HTERT RPE-1 (cell line): ENCODE measurements around the gene SLC9A5.

Experiments
- in situ Hi-C: fragments of 300-500 bp; cut with MboI; formaldehyde crosslinking; loops from 4 replicates; pipeline ENCODE4 v1.14.3; 2020; ENCODE audit warnings: low sequenced_read_pairs

SLC9A5 gene

DNA sequence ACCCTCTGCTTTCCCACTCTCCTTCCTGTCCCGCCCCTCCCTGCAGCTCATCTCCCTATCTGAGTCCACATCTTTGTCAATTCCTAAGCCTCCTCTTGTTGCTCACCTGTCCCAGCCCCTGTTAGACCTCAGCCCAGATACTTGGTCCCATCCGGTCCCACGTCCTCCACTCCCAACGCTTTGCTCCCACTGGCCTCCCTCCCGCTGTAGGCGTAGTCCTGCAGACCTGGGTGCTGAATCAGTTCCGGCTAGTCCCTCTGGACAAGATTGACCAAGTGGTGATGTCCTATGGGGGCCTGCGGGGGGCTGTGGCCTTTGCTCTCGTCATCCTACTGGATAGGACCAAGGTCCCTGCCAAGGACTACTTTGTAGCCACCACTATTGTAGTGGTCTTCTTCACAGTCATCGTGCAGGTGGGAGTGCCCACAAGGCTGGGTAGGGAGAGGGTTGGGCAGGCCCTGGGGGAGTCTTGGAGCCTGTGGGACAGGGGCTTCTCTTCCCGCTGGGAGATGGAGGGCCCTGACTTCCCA is 8.0 kb downstream of the SLC9A5 start:
- in situ Hi-C loops: no loop called here

DNA sequence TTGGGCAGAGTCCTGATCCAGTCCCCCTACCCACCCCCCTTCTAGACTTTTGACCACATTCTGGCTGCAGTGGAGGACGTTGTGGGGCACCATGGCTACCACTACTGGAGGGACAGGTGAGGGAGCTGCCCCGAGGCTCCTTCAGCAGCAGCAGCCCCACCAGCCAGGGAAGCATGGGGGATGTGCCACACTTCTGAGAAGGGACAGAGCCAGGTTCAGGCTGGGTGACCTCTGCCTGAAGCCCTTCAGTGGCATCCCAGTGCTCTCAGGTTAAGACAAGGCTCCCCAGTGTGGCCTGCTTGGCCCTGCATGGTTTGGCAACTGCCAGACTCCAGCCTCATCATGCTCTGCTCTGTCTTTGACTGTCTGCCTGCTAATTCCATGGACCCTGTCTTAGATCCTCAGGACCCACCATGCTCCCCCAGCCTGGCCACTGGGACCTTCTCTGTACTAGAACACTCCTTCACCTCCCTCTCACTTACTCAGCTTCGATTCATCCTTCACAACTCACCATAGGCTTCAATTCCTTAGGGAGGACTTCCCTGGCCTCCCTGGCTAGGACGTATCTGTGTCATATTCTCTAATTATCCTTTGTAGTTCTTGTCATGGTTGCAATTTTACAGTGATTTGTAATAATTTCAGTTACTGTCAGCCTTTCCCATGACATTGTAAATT is 8.8 kb downstream of the SLC9A5 start:
- in situ Hi-C loops: no loop called here

DNA sequence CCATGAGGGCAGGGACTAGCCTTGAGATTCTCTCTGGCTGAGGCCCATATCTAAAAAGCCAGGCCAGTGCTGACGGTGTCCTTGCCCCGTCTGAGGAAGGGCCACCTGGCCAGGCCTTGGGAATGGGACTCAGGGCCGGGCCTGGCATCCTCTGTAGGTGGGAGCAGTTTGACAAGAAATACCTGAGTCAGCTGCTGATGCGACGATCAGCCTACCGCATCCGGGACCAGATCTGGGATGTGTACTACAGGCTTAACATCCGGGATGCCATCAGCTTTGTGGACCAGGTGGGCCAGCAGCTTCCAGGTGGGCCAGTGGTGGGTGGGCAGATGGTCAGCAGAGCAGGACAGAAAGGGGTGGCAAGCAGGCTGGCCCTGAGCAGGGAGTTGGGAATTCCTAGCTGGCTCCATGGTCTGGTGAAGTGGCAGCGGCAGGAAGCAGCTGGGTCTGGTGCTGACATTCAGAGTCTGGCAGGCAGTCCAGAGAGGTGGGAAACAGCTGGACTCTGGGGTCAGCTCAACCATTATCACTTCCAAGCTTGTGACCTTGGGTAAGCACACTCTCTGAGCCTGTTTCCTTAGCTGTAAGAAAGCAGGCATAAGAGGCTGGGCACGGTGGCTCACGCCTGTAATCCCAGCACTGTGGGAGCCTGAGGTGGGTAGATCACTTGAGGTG is 9.5 kb downstream of the SLC9A5 start:
- in situ Hi-C loops: no loop called here

DNA sequence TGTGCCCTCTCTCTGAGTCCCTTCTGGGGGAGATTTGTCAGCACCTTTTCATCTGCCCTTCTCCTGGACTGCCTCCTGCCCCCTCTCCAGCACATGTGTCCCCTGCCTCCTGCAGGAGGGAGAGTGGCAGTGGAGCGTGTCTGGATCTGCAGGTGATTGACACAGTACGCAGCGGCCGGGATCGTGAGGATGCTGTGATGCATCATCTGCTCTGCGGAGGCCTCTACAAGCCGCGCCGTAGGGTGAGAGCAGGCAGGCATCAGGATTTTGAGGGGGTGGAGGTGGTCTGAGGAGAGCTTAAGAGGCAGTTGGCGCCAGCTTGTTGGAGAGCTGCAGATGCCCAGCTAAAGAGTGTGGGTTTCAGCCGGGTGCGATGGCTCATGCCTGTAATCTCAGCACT is 10.9 kb downstream of the SLC9A5 start:
- in situ Hi-C loops: no loop called here

DNA sequence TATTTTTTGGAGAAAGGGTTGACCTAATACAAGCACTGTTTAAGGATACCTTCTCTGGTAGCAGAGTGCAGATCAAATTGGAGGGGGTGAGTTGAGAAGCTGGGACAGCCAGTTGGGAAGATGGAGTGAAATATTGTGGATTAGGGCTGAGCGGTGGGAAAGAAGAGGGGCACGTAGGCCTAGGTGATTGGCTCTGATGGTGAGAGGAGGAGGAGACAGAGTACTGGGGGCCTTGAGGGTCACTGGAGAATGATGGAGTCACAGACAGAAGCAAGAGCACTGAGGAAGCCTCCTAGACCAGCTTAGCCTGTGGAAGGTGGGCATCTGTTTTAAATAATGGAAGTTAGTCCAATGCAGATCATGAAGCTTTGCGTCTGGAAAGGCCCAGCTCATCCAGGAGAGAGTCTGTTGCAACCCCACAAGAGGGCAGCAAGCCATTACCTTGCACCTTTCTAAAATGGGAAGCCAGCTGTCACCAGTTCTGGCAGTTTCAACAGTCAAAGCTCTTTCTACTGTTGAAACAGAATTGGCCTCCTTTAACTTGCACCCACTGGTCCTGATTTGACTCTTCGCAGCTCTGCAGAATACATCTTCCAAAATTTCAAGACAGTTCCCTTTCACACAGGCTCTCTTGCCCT is 11.8 kb downstream of the SLC9A5 start:
- in situ Hi-C loops: no loop called here

DNA sequence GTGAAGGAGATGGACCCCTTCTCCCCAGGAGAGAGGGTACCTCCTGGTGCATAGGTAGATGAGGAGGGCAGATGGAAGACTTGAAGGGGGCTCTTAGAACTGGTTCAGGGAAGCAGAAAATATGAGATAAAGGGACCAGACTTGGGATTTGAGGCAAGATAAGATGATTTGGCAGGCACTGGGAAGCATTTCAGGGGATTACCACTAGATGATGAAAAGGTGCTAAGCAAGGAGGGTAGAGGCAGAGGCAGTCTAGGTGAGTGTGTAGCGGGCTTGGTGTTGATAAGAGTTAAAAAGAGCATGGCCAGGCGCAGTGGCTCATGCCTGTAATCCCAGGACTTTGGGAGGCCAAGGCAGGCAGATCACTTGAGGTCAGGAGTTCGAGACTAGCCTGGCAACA is 14.4 kb downstream of the SLC9A5 start:
- in situ Hi-C loops: no loop called here

DNA sequence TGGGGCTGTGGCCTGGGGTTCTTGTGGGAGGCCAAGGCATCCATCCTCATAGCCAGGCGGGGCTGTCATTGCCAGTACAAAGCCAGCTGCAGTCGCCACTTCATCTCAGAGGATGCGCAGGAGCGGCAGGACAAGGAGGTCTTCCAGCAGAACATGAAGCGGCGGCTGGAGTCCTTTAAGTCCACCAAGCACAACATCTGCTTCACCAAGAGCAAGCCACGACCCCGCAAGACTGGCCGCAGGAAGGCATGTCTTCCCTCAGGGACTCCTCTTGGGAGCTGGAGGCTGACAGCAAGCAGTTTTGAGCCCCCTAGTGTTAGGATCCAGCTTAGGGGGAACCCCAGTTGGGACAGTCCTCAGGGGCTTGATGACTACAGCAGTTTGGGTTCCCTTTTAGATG is 15.5 kb downstream of the SLC9A5 start:
- in situ Hi-C loops: no loop called here

DNA sequence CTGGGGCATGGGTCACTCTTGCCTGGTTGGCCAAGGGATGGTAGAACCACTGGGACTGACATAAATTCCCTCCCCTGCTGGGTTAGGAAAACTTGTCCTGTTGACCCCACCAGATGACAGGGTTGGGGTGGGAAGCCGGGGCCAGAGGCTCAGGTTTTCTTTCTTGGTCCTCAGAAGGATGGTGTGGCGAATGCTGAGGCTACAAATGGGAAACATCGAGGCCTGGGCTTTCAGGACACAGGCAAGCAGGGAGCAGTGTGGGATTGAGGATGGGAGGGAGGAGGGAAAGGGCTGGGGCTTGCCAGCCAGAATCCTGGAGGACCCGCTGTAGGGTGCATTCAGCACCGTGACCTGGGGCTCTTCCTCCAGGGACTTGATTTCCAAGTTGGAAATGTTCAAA is 16.1 kb downstream of the SLC9A5 start:
- in situ Hi-C loops: no loop called here

DNA sequence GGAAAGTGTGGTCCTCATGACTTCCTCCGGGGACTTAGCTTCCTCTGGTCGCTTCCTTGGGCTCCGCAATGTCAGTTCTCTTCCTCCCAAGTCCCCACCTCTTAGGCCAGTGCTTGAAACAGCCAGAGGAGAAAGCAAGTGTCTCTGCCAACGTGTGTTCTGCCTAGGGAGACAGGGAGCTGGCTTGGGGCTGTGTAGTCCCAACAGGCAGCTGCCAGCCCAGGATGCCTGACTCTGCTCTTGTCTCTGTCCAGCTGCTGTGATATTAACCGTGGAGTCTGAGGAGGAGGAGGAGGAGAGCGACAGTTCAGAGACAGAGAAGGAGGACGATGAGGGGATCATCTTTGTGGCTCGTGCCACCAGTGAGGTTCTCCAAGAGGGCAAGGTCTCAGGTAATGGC is 17.1 kb downstream of the SLC9A5 start:
- in situ Hi-C loops: no loop called here

DNA sequence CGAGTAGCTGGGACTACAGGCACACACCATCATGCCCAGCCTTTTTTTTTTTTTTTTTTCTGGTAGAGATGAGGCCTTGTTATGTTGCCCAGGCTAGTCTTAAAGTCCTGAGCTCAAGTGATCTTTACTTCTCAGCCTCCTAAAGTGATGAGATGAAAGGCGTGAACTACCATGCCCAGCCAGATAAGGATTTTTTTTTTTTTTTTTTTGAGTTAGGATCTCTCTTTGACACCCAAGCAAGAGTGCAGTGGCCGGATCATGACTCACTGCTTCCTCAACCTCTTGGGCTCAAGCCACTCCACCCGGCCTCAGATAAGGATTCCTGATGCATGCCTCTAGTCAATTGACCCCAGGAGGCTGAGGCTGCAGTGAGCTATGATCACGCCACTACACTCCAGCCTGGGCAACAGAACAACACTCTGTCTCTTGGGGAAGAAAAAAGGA is 19.4 kb downstream of the SLC9A5 start:
- in situ Hi-C loops: no loop called here

DNA sequence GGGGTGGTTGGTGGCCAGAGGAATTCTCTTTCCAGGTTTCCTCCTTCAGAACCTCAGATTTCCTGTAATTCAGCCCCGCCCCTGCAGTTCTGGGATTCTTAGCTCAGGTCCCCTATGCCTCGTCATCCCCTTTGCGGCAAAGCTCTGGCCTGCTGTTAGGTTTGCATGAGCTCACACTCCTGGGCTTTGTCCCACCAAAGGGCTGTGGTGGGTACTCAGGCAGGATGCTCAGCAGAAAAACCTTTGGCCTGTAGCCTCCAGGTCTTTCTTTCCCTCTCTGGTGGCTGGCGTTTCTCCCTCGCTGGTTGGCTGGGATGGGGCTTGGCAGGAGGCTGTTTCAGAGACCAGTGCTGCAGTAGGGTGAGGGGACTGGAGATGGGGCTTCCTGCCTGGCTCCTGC is 21.0 kb downstream of the SLC9A5 start:
- in situ Hi-C loops: no loop called here

DNA sequence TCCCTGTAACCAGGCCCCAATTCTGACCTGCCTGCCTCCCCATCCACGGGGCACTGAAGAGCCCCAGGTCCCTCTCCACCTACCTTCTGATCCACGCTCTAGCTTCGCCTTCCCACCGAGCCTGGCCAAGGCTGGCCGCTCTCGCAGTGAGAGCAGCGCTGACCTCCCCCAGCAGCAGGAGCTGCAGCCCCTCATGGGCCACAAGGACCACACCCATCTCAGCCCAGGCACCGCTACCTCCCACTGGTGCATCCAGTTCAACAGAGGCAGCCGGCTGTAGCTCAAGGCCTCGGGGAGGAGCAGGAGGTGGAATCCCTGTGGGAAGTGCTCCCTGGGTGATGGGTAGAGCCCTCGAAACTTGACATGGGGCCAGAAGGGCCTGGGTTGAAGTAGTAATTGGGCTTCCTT is 22.2 kb downstream of the SLC9A5 start:
- in situ Hi-C loops: no loop called here

DNA sequence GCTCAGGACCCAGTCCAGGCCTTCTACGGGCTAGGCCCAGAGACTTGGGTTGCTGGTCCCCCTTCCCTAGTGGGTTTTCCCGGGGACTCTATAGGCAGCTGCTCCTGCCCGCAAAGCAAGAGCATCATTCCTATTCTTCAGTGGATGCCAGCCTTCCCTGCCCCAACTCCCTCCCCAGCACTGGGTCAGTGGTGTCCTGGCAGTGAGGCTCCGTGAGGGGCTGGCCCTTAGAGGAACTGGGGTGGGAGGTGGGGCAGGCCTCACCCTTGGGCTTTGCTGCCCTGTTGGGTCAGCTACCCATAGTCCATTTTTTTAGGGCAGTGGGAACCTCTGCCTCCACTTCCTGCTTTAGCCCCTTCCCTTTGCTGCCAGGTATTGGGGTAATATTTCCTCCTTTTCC is 22.7 kb downstream of the SLC9A5 start:
- in situ Hi-C loops: no loop called here

DNA sequence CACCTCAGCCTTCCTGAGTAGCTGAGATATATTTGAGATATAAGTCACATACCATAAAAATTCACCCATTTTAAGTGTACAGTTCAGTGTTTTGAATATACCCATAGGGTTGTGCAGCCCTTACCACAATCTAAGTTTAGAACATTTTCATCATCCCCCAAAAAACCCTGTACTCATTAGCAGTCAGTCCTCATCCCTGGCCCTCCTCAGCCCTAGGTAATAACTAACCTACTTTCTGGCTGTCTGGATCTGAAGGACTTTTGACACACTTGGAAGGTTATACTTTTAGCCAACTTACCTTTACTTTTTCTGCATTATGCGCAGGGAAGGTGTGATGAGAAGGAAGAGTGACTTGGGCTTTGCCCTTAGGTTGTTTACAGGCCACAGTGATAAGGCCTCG is 26.5 kb downstream of the SLC9A5 start:
- in situ Hi-C loops: no loop called here

DNA sequence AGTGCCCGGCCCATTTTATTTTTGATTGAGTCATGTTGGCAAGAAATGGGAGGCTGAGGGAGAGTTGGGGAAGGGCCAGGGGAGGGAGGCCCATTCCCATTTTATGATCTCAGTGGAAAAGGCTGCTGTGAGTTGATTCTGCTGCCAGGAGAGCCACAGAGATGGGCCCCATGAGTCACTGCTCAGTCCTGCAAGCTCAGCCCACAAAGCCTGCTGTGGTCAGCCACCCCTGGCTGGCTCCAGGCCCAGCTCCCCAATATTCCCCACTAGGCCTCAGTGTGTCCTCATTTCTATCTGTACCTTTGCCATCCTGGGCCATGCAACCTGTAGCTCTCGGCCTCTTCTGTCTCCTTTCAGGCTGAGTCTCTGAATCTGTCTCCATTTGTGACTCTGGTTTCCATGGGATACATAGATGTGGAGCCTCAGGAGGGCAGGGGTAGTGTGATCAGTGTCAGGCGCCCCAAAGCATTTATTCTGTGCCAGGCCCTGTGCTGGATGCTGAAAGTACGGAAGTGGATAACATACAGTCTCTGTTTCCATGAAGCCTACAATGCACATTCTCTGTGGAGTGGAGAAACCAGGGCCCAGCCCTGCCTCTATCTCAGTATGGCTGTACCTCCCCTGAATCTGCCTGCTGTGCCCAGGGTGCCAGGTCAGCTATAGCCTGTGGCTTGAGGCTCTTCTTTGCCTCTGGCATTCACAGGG is 28.7 kb downstream of the SLC9A5 start:
- in situ Hi-C loops: no loop called here

DNA sequence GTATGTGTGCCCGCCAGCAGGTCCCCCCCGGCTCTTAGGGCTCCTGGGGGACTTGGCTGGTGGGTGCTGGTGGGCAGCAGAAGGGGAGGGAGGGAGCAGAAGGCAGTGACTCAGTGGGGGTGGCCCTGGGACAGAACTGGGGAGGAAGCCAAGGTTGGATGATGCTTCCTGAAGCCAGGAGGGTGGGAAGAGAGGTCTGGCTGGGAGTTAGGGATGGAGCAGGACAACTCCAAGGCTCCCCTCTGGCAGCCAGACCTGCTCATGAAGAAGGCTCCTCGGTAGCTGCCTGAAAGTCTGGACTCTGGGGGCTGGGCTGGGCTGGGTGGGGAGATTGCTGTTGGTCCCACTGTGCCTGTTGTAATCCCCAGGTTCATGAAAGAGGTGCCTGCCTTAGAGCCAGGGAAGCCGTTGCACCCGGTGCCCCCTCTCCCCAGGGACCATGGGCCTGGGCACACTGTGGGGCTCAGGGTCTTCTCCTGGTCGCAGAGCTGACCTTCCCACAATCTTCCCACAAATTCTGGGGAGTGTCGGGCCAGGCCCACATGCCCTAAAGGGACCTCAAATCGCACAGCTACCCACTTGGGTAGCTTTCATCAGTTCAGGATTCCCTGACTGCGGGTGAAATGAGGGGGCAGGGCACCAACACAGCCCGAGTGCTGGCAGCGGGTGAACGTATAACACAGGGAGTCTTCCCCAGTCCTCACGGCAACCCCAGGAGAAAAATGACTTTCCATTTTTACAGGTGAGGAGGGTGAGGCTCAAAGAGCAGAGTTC is 29.4 kb downstream of the SLC9A5 start:
- in situ Hi-C loops: no loop called here

DNA sequence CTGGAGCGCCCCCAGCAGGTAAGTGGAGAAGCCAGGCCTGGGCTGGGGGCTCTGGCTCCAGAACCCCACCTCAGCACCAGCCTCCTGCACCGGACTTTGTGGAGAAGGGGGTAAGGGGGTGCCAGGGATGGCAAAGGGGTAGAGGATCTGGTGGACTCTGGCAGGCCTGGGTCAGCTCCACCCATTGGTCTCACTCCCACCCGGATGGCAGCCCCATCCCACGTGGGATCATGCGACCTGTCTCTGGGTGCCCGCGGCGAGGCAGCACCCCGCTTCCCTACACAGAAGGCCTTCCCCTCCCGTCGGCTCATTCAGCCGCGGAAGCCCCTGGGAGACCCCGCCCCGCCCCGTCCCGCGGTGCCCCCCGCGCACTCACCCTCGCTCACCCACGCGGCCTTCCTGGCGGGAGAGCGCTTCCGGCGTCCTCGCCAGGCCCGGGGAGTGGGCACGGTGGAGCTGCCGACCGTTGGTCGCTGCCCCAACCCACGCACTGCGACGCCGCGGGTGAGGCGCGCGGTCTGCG is 30.1 kb downstream of the SLC9A5 start:
- in situ Hi-C loops: no loop called here

DNA sequence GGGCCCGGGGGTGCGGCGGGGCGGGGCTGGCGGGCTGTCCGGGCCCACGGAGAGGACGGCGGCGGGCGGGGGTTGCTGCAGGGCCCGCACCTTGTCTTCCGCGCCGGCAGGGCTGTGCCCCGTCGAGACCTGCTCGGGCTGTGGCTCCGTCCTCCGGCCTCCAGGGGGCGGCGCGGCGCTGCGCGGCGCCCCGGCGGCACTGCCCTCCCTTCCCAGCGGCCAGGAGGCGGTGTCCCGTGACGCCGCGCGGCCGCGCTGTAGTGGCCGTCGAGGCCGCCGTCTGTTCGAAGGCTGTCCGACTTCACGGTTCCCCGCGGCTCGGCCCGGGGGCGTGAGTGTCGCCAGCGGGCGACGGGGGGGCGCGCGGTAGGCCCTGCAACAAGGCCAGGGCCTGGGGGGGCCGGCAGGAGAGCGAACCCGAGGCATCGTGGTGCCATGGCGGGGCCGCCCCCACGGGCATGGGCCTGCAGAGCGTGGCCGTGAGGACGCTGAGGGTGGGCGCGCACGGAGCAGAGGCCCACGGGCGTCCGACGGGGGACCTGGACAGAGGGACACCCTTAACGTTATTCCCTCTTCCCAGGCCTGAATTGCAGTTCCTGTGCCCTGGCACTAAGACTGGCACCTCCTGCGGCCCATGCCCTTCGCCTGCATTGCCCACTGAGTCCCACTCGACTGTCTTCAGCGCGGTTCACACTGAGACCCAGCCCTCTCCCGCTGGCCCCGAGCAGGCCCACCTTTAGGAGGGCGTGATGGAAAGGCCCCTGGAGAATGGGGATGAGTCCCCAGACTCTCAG is 30.7 kb downstream of the SLC9A5 start, which contains the start of gene PLEKHG4:
Gene PLEKHG4, plus strand, starts transcription at position 237 of the 794 bp plus-strand sequence. Its CDS starts 513 bp downstream, at position 750.
- in situ Hi-C loops: no loop called here
